HG03066 (cell line): Measurements from ENCODE around the gene DLG2.

ENCODE experiments used
- ATAC-seq: cut with Tn5 transposase; IDR thresholded peaks from one replicate; pipeline ENCODE4 v1.9.1; 2021; ENCODE audit warnings: low read depth; ENCODE audit not compliant: unreplicated experiment

DLG2 gene

DNA sequence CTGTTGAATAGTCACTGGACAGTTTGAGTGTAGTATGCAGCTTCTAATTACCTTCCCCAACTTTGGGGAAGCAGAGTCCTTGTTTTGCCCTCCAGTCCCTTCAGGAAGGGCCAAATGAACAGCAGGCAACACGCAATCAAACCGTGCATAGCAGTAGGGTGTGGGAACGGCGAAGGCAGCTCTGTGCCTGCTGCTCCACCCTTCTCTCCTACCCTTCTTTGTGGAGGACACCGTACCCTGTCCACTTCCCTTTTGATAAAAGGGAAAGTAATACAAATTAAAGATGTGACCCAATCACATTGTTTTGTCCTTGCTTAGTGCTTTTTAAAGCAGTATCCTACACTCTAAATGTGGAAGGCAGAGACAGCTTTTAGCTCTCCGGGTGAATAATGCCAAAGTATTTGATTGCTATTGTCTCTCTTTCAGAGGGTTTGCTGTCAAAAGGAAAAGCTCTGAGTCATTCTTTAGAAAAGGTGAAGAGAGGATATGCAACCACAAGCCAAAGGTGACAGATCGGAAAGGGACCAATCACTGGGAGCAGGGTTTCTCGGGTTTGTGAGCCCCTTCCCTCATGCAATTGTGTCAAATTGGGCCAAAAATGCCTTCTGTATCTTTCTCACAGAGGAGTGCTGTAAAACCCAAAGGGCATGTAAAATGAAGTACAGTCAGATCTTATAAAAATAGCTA, 1933.7 kb downstream of the DLG2 start:
- no peak for ATAC-seq

- ATAC-seq, result no peak
Observed at GRCh38 chr11:83692675-83693074, 1934.5 kb downstream of the DLG2 start.

- ATAC-seq, result no peak
Observed at GRCh38 chr11:83691451-83691950, 1935.6 kb downstream of the DLG2 start.

DNA sequence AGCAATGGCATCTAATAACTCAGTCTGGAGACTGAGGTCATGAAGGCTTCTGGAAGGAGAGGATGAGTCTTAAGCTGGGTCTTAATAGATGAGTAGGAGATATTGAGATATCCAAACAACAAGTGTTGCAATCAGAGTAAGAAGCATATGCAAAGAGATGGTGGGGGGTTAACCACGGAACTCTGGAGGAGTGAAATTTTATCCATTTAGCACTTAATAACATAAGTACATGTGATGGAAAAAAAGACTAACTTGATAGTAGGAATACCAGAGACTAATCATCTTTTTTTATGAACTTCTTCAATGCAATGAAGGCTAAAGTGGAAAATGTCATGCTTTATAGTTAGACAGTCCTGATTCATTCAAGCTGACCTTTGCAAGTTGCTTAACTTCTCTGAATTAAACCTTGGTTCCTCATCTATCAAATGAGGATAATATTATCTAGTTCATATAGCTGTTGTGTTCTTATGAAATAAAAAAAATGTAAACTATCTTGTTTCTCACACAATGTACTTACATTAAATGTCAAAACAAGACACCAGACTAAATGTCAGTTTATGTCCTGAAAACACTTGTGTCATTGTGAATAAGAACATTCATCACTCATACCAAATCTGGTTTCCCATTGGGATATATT, 1937.9 kb downstream of the DLG2 start:
- no peak for ATAC-seq

DNA sequence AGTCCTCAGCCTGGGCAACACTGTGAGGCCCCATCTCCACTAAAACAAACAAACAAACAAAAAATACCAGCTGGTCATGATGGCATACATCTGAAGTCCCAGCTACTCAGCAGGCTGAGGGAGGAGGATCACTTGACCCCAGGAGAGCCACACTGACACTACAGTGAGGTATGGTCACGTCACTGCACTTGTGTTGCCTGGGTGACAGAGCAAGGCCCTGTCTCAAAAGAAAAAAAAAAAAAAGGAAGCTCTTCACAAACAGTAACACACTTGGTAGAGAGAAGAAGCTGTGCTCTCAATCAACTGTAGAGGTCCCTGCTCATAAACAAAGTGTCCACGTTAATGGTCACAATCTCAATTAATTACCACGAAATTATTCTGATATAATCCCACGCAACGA, 1939.4 kb downstream of the DLG2 start:
- ATAC-seq, result no peak

DNA sequence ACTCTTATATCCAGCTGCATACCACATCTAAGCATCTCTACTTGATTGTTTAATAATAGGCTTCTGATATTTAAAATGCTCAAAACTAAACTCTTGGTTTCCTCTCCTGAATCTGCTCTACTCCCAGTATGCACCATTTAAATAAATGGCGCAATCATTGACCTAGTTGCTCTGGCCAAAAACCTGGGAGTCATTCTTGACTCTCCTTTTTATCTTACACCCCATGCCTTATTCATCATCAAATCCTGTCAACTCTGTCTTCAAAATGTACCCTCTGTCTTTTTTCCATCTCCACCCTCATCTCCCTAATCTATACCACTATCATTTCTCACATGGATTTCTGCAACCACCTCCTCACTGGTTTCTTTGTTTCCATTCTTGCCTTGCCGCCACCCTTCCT, 1941.4 kb downstream of the DLG2 start:
- ATAC-seq, result no peak

- no peak for ATAC-seq
Observed at GRCh38 chr11:83684071-83684470, 1943.1 kb downstream of the DLG2 start.

DNA sequence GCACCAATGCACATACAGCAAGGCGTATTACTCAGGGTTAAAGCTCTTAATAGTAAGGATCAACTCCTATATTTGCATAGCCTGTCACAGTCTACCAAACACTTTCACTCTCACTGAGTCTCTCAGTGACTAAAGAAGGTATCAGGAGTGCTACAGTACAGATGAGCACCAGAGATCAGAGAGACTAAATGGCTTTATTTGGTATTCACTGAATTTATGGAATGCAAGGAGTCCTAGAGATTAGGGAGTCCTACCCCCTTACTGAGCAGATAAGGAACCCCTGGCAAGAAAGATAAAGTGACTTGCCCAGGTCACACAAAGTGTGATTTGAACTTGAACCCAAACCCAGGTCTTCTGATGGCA, 1944.6 kb downstream of the DLG2 start:
- ATAC-seq, result peak; percentile 94

DNA sequence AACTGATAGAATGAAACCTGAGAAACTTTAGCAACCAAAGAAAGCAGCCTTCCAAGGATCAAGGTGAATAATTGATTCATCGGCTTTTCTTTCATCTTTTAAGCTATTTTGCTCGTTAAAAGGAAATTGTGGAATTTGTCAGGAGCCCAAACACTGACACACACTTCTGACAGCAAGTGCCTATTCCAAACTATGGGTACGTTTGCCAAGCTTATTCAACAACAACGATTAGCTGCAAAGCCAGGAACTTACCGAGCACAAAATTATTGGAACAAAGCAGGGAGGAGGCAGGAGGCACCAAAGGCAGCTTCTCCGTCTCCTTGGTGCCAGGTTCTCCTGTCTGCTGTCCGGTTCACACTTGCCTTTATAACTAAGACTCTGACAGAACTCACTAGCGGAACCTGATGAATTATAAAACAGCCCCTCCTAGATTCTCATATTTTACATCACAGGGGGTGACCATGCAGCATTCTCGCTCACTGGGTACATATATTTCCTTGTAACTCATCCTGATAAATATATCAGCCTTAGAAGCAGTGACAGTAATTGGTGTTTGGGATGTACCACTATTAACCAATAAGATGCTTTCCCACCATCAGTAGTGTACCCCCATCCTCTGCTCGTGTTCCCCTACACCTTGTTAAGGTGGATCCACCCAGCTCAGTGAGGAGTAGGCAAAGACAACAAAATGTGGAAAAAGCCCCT, 1945.1 kb downstream of the DLG2 start:
- ATAC-seq, result no peak

DNA sequence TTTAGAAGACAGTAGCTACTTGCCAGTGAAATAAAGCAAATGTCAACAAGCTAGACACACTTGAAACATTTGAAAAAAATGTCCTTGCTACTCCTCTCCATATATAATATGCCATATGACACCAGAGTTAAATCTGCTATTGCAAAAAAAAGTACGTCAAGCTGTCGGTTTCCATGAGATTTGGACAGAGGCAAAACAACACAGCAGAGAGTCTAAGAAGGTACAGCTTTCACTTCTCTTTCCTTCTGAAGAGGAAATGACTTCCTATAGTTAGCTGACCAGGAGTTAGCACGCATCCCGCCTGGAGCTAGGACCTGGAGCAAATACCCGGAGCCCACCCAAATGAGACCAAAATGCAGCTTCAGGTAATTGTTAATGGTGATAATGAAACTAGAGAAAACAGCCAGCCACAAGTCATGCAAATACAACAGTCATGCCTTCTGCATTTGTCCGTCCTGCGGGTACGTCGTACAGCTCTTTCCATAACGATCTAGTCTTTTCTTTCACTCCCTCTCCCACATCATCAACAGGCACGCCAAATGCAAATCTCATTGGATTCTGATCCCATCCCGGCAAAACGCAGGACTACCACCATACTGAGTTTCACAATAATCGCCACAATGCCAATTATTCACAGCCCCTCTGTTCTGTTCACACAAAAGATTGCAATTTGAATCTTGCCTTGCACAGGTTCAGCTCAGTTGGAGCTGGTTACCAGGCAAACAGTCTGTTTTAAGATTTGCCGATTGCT, 1945.9 kb downstream of the DLG2 start:
- ATAC-seq, result peak; percentile 58

DNA sequence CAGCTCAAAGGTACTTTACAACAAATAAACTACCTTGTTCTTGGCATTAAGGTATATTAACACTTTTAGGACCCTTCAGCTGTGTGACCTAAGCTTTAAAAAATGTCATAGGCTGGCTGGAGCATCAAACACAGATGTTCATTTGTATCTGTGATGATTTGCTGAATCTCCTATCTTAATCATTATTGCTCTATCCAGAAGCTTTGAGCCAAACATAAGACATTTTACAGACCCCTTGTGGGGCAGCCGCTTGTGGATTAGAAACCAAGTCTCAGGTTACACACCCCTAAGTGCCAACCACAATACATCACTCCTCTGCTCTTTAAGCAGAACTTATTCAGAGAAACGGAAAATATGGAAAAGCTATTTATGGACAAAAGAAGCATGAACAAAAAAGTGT, 1946.8 kb downstream of the DLG2 start:
- no peak for ATAC-seq

- ATAC-seq, result no peak
Observed at GRCh38 chr11:83678831-83679584, 1948.1 kb downstream of the DLG2 start.

DNA sequence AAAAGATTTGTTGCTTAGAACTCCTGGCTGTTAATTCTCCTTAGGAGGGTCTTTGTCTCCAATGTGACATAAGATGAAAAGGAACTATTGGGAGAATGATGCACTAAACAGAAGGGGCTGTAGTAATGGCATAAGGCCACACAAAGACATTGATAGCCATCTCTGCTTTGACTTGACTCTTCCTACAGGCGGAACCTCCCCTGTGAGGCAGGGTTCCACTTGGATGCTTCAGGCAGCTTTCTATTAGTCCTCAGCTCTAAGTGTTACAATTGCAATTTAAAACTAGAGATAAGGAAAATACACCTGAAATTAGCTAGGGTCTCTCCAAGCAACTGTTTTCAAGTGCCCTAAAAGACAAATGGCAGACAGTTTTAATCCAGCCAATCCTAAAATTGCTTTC, 1949.4 kb downstream of the DLG2 start:
- no peak for ATAC-seq

GRCh38 chr11:83676056-83676601, 1951.0 kb downstream of the DLG2 start:
- no peak for ATAC-seq

DNA sequence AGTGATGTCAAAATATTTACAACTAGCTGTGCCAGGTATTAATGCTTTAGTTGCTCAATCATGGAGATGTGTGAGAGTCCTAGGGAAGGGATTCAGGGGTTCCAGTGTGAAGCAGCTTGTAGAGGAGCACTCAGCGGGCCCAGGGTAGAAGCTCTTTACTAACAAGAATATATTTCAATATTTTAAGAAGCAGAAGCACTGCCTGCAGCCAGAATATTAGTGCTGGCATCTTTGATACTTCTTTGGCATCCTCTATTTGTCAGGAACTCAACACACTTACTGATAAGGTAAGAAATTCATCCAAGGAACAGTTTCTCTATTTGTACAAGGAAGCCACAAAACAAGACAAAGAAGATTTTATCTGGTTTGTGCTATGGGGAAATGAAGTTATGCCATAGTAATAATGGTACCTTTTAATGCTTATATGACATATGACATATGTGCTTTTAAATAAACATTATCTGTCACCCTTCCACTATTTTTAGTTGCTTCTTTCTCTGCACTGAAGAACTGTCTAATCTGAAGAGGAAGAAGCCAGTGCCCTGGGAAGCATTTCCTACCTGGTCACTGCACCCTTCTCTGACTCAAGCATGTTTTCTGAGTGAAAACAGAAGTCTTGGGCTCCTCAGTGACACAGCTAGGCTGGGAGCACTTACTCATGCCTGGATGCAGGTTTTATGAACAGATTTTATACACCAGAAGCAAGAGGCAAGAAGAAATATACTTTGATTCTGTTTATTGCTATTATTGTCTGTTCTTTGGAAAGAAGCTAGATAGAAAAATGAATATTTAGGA, 1952.8 kb downstream of the DLG2 start:
- no peak for ATAC-seq

DNA sequence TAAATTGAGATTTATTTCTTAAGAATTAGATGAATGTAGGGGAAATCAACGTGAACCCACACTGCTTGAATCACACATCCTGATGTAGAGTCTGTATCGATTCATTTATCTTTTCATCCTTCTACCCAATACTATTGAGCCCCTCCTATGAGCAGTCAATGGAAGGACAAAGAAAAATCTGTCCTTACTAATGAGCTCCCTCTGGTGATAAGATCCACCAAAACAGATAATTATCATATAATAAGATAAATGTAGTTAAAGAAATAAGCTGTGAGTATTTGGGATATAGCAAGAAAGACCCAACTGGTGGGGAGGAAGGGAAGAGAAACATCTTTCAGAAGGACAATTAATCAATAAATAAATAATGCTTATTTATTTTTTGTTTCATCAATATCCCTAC, 1955.9 kb downstream of the DLG2 start:
- ATAC-seq, result no peak

- no peak for ATAC-seq
Observed at GRCh38 chr11:83666149-83666548, 1961.0 kb downstream of the DLG2 start.

DNA sequence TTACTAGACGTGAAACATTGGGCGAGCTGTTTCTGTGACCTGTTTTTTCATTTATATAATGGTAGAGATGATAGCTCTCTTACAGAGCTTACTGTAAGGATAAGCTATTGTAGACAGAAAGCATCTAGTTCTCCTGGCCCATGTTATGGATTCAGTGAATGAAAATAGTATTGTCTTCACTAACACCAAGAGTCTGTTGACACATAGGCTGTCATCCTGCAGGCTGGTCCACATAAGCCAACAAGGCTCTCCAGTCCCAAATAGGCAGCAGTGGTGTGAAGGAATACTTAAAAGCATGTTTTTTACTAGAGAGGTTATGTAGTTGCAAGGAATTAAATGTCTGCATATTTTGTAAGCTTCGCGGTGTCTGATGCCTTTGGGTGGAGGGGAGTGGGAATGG, 1963.2 kb downstream of the DLG2 start:
- ATAC-seq, result no peak

DNA sequence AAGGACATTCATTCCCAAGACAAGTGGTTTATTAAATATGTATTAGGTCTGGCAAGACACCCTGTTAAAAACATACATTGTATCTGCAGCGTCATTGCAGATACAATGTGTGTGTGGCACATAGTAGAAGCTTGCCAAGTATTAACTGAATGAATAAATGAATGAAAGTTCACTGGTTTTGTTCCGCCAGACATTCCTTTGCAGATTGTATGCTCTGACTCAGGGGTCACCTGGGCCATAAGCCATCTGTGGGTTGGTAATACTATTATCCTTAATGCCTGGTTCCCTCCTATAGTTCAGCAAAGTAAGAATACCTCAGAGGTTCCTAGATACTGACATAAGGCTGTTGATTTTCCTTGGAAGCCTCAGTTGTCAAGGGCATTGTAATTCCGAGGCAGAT, 1963.7 kb downstream of the DLG2 start:
- no peak for ATAC-seq
